HFFc6 (cell line): ENCODE results near the gene CTAGE1. TPM values are rescaled to one million over a fixed set of nuclear protein-coding genes. Genes with fewer than 3 reads are reported as not detected.
"Not testable (repeated sequence)": the region's sequence is repeated elsewhere in the genome, so short reads cannot be mapped to it uniquely, and the experiment has no call there.

Experiments
- DNase-seq: peaks from one replicate; pipeline ENCODE4 v3.0.0-alpha.2; 2018
- H3K27ac Mint-ChIP-seq: 2 replicates; pipeline ENCODE4 v1.8.0; 2020; ENCODE audit warnings: mild to moderate bottlenecking, mixed read lengths
- H3K27me3 Mint-ChIP-seq: 2 replicates; pipeline ENCODE4 v1.8.0; 2021; ENCODE audit warnings: mild to moderate bottlenecking, moderate library complexity, mixed read lengths; ENCODE audit not compliant: insufficient read depth
- H3K36me3 Mint-ChIP-seq: 2 replicates; pipeline ENCODE4 v1.8.0; 2021; ENCODE audit warnings: low read depth, mixed read lengths
- H3K4me1 Mint-ChIP-seq: 2 replicates; pipeline ENCODE4 v1.8.0; 2020; ENCODE audit warnings: low read depth, mixed read lengths
- H3K4me3 Mint-ChIP-seq: 2 replicates; pipeline ENCODE4 v1.8.0; 2020; ENCODE audit warnings: mild to moderate bottlenecking, moderate library complexity, mixed read lengths
- H3K9me3 Mint-ChIP-seq: 2 replicates; pipeline ENCODE4 v1.8.0; 2020; ENCODE audit warnings: mild to moderate bottlenecking, mixed read lengths
- total RNA-seq, 6 experiments: library from RNA; stranded (reverse); fragmentation: NEBNext Ultra II Directional; extraction: Animal tissue kit (Norgen Biotek cat#: 25700); gene quantifications; 2 replicates in 1 of 6; 3 replicates in 5 of 6; pipeline ENCODE4 v1.2.3, GENCODE V29; 2021
- TF ChIP-seq, protein P1 (sequence below): fragments of 200-600 bp; sonication (generic); IDR thresholded peaks from 2 replicates; pipeline ENCODE4 v1.5.0; 2021; ENCODE audit warnings: antibody characterized with exemption, mild to moderate bottlenecking

Gene CTAGE1
- total RNA-seq, 6 experiments from 2014 or later: 0.11 to 0.30 (median 0.12) TPM

DNA sequence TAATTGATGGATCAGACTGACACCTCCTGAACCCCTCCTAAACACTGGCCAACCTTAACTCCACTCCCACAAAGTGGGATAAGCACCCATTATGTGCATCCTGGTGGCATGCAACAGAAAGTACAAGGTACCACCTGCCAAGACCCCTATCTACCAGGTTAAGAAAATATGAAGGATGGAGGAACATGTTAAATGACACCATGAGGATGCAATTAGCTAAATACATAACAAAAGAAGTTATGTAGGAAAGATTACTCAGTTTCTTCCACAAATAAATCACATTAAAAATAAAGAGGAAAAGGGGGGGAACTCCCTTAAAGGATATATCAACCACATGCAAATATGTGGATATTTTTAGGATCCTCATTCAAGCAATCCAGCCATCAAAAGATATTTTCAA is 12.6 kb downstream of the CTAGE1 start:
- H3K27me3 Mint-ChIP-seq: peaks cover 25% of the 10 kb centered on the region
- no peaks in the 10 kb centered on the region for H3K4me1 Mint-ChIP-seq
- no peak for DNase-seq
- H3K4me3 Mint-ChIP-seq: no peak overlapping the region
- H3K9me3 Mint-ChIP-seq: peaks cover 19% of the 10 kb centered on the region
- no peak overlapping the region for H3K27ac Mint-ChIP-seq
- TF ChIP-seq, protein P1, sequence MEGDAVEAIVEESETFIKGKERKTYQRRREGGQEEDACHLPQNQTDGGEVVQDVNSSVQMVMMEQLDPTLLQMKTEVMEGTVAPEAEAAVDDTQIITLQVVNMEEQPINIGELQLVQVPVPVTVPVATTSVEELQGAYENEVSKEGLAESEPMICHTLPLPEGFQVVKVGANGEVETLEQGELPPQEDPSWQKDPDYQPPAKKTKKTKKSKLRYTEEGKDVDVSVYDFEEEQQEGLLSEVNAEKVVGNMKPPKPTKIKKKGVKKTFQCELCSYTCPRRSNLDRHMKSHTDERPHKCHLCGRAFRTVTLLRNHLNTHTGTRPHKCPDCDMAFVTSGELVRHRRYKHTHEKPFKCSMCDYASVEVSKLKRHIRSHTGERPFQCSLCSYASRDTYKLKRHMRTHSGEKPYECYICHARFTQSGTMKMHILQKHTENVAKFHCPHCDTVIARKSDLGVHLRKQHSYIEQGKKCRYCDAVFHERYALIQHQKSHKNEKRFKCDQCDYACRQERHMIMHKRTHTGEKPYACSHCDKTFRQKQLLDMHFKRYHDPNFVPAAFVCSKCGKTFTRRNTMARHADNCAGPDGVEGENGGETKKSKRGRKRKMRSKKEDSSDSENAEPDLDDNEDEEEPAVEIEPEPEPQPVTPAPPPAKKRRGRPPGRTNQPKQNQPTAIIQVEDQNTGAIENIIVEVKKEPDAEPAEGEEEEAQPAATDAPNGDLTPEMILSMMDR: no peak
- H3K36me3 Mint-ChIP-seq: peaks cover 19% of the 10 kb centered on the region

DNA sequence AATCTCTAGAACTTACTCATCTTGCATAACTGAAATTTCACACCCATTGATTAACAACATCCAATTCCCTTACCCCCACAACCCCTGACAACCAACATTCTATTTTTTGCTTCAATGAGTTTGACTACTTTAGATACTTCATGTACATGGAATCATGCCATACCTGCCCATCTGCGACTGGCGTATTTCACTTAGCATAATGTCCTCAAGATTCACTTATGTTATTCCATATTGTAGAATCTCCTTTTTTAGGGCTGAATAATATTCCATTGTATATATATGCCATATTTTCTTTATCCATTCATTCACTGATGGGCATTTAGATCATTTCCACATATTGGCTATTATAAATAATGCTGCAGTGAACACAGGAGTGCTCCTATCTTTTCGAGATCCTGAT is 13.8 kb downstream of the CTAGE1 start:
- peaks cover 14% of the 10 kb centered on the region for H3K36me3 Mint-ChIP-seq
- TF ChIP-seq, protein P1: no peak
- H3K4me3 Mint-ChIP-seq: no peak overlapping the region
- no peaks in the 10 kb centered on the region for H3K4me1 Mint-ChIP-seq
- peaks cover 20% of the 10 kb centered on the region for H3K27me3 Mint-ChIP-seq
- H3K27ac Mint-ChIP-seq: no peak overlapping the region
- H3K9me3 Mint-ChIP-seq: peaks cover 19% of the 10 kb centered on the region
- DNase-seq: no peak

DNA sequence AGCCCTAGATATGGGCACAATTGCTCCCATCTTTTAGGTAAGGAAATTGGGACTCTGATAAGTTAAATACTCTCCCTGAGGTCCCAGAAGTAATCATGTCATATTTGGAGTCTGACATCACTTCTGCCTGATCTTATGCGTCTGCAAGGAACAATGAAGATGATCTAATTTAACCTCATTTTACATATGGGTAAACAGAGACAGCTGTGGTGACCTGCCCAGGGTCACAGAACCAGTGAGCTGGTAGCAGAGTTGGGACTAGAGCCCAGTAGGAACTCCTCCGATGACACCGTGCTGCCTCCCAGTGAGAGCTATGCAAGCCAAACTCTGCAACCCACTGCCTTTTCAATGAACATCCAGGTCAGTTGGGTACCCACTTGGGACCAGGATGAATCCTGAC is 17.8 kb downstream of the CTAGE1 start:
- Mint-ChIP-seq H3K4me3 (no peak overlapping the region), H3K9me3 (peaks cover 4% of the 10 kb centered on the region), H3K4me1 (no peaks in the 10 kb centered on the region), H3K36me3 (peaks cover 3% of the 10 kb centered on the region; the same call in 1 of the 2 replicates), H3K27me3 (peaks cover 18% of the 10 kb centered on the region), H3K27ac (no peak overlapping the region)
- no peak for DNase-seq
- TF ChIP-seq, protein P1: no peak

DNA sequence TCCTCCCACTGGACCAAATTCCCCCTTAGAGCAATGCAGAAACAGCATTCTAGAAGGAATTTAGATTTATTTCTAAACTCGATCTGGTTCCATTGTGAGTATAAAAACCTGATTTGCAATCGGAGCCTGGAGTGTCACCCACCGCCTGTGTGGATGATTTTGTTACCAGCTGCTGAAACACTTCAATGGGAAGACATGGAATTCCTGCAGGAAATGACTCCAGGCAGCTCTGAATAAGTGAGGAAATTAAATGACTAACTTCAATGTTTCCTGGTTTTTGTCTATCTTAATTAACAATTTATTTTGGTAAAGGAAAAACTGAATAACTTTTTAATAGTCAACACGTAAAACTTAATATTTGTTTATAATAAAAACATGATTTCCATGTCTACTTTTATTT is 19.3 kb downstream of the CTAGE1 start:
- no peak for DNase-seq
- H3K27ac Mint-ChIP-seq: no peak overlapping the region
- H3K9me3 Mint-ChIP-seq: no peaks in the 10 kb centered on the region
- no peaks in the 10 kb centered on the region for H3K4me1 Mint-ChIP-seq
- TF ChIP-seq, protein P1: no peak
- peaks cover 21% of the 10 kb centered on the region for H3K27me3 Mint-ChIP-seq
- no peak overlapping the region for H3K4me3 Mint-ChIP-seq
- H3K36me3 Mint-ChIP-seq: no peaks in the 10 kb centered on the region; the same call in 1 of the 2 replicates

DNA sequence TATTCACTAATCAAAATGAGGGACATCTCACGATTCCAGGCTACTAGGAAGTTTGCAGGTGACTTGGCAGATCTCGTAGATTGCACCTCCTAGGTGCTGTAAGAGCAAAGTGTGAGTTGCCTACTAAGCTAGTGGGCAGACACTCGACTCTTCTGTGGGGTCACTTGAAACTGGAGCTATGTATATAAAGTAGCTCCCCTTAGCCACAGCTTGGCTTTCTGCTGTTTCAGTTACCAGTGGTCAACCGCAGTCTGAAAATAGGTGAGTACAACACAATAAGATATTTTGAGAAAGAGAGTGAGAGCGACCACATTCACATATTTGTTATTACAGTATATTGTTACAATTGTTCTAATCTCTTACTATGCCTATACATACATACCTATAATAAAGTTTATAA is 23.3 kb downstream of the CTAGE1 start:
- TF ChIP-seq, protein P1: no peak
- no peaks in the 10 kb centered on the region for H3K36me3 Mint-ChIP-seq
- H3K9me3 Mint-ChIP-seq: no peaks in the 10 kb centered on the region
- peaks cover 17% of the 10 kb centered on the region for H3K4me1 Mint-ChIP-seq
- peaks cover 13% of the 10 kb centered on the region for H3K27me3 Mint-ChIP-seq
- no peak overlapping the region for H3K27ac Mint-ChIP-seq
- DNase-seq: no peak
- no peak overlapping the region for H3K4me3 Mint-ChIP-seq

DNA sequence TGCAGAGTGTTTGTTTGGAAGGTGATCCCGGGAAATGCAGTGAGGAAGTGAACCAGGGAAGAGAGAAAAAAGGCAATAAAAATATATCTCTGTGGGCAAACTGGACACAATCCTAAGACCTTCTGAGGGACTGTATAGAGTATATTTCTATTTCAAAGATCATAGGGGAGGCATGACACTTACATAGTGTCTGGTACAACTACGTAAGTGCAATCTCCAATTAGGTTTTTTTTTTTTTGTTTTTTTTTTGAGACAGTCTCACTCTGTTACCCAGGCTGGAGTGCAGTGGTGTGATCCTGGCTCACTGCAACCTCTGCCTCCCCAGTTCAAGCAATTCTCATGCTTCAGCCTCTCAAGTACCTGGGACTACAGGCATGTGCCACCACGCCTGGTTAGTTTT is 24.6 kb downstream of the CTAGE1 start:
- not testable (repeated sequence) for H3K9me3 Mint-ChIP-seq, DNase-seq, H3K36me3 Mint-ChIP-seq, H3K4me3 Mint-ChIP-seq, H3K27ac Mint-ChIP-seq
- H3K4me1 Mint-ChIP-seq: peaks cover 17% of the 10 kb centered on the region
- H3K27me3 Mint-ChIP-seq: peaks cover 19% of the 10 kb centered on the region
